Measurements from ENCODE around the gene AFP.

The AFP gene

GRCh38 chr4:73438582-73439215, 2.7 kb downstream of the AFP start:
- no peak for DNase-seq (ENCODE audit: low read depth)

DNA sequence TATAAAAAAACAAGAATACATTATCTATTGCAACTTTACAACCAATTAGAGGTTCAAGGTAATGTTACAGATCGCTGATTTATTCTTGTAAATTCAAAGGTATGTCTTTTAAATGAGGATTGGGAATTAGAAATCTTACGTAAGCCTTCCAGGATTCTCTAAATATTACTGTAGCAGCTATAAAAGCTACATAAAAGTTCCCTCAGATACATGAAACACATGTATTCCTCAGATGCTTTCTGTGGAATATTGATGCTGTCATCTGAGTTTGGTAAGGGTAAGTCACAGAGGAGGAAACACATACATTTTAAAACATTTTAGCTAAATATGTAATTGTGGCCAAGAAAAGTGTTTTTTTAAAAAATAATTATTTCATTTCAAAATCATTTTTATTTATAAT, 3.4 kb downstream of the AFP start:
- no peak for DNase-seq (ENCODE audit: low read depth)

GRCh38 chr4:73439991-73440390, 4.0 kb downstream of the AFP start:
- no peak for DNase-seq (ENCODE audit: low read depth)

- DNase-seq (ENCODE audit: low read depth), result no peak
Measured at GRCh38 chr4:73440653-73441052, 4.6 kb downstream of the AFP start.

- no peak for DNase-seq (ENCODE audit: low read depth)
Measured at GRCh38 chr4:73442275-73442674, 6.3 kb downstream of the AFP start.

- no peak for DNase-seq (ENCODE audit: low read depth)
Measured at GRCh38 chr4:73443224-73443623, 7.2 kb downstream of the AFP start.

- no peak for DNase-seq (ENCODE audit: low read depth)
Measured at GRCh38 chr4:73445383-73446335, 9.6 kb downstream of the AFP start.

GRCh38 chr4:73446336-73446938, 10.4 kb downstream of the AFP start:
- DNase-seq (ENCODE audit: low read depth), result no peak

- no peak for DNase-seq (ENCODE audit: low read depth)
Measured at GRCh38 chr4:73447671-73448070, 11.7 kb downstream of the AFP start.

DNA sequence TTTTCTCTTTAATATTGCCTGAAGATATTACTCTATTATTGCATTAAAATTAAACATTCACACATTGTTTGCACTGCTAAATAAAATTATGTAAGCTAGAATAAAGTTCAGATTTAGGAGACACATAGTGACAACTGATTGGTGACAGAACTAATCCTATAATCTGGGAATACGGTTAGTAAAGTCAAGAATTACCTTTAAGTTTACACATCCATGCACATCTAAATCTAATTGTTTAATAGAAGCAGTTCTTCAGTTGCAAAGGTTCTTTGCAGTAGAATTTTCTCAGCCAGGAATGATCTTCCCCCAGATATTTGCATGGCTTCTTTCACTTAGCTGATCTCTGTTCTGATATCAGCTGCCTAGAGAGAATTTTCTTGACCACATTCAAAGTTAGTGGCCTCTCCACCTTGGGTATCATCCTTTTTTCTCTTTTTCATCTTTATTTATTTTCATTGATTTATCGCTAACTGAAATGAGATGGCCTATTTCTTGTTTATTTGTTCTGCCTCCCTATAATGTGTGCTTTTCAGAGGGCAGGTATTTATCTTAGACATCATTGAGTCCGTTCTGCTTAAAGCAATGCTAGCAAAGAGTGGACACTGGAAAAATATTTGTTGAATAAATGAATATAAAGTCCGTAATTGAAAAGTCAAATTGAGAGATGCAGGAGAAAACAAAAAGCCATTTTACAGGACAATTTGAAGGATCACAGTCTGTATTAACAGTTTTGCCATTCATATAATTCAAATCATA, 12.6 kb downstream of the AFP start:
- no peak for DNase-seq (ENCODE audit: low read depth)

- DNase-seq (ENCODE audit: low read depth), result no peak
Measured at GRCh38 chr4:73450398-73451004, 14.5 kb downstream of the AFP start.

- DNase-seq (ENCODE audit: low read depth), result no peak
Measured at GRCh38 chr4:73451404-73451803, 15.4 kb downstream of the AFP start.

GRCh38 chr4:73451981-73452747, 16.1 kb downstream of the AFP start:
- no peak for DNase-seq (ENCODE audit: low read depth)

DNA sequence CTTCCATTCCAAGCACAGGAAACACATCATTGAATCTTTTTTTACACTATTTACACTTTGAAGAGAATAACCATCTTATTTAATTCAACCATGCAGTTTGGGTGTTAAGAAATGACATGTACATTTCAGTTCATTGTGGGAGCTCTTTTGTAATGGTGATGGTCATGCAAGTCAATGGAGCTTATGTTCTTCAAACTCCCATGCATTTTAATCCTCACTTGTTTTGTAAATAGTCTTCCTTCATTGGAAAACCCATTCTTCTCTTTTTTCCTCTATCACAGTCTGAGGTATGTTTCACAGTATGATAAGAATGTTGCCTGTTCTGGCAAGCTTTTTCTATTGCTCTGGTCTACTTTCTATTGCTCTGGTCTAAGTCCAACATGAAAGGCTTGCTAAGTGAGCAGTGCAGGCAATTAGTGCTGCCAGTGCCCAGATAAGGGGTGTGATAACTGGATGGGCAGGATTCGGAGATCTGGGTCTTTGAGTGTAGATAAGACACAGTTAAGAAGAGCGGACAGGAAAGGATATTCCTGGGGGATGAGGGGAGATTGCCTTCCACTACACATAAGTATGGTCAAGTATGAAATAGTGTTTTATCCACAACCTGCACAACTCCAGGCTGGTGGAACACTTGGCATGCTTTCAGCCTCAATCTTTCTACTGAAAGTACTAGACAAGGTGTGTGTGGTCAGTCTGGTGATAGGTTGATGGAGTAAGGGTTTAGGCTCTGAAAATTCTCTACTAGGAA, 17.1 kb downstream of the AFP start:
- no peak for DNase-seq (ENCODE audit: low read depth)

- no peak for DNase-seq (ENCODE audit: low read depth)
Measured at GRCh38 chr4:73453701-73454005, 17.6 kb downstream of the AFP start.

DNA sequence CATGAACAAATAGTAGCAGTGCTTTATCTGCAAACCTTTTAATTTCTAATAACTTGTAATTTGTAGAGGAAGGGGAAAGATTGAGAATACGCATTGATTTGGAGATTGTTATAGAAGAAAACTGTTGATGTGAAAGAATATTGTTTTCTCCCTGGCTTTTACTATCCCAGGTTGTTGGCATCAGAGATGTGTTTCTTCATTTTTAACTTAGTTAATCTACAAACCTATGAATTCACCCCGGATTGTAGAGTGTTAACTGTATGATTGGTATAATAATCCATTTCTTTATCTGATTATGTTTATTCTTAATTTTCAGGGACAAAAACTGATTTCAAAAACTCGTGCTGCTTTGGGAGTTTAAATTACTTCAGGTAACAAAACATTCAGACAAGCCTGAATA, 18.9 kb downstream of the AFP start:
- no peak for DNase-seq (ENCODE audit: low read depth)

GRCh38 chr4:73456177-73457022, 20.4 kb downstream of the AFP start:
- DNase-seq (ENCODE audit: low read depth), result no peak

- DNase-seq (ENCODE audit: low read depth), result no peak
Measured at GRCh38 chr4:73458184-73459047, 22.4 kb downstream of the AFP start.

- no peak for DNase-seq (ENCODE audit: low read depth)
Measured at GRCh38 chr4:73459048-73459421, 23.0 kb downstream of the AFP start.

Data from activated T-cell treated with anti-CD3 and anti-CD28 coated beads for 48 hours (primary cell).